Right lung (tissue), 5 donors: ENCODE data around the gene FGD4. TPM values are rescaled to one million over a fixed set of nuclear protein-coding genes. Genes with fewer than 3 reads are reported as not detected.

Source experiments
- DNase-seq, 2 donors: peaks; one replicate each; pipeline ENCODE4 v3.0.0-alpha.2; 2013
- polyA plus RNA-seq, 5 donors: library from polyadenylated mRNA; unstranded; fragments of 120-200 nt; gene quantifications; one replicate each; pipeline versions ENCODE4 v1.2.1 to v1.2.3, GENCODE V29; 2013; ENCODE audit warnings: inconsistent platforms in 1 of 5, low replicate concordance in 1 of 5; ENCODE audit not compliant: insufficient read length in 5 of 5, insufficient read depth in 1 of 5

FGD4 gene
- polyA plus RNA-seq, 5 donors: 13.6 to 25.9 (median 24.2) TPM

DNA sequence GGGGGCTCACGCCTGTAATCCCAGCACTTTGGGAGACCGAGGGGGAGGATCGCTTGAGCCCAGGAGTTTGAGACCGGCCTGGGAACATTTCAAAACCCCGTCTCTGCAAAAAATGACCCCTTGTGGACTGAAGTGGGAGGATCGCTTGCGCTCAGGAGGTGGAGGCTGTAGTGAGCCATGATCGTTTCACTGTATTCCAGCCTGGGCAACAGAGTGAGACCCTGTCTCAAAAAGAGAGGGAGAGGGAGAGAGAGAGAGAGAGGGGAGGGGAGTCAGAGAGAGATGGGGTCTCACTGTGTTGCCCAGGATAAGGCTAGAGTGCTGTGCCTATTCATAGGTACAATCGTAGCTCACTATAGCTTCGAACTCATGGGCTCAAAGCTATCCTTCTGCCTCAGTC is 2.8 kb downstream of the FGD4 start:
- no peak for DNase-seq

- DNase-seq: no peak
Observed at GRCh38 chr12:32402946-32403345, 3.6 kb downstream of the FGD4 start.

- no peak for DNase-seq
Observed at GRCh38 chr12:32407795-32408194, 8.4 kb downstream of the FGD4 start.

GRCh38 chr12:32413412-32413811 is 14.1 kb downstream of the FGD4 start:
- no peak for DNase-seq

DNA sequence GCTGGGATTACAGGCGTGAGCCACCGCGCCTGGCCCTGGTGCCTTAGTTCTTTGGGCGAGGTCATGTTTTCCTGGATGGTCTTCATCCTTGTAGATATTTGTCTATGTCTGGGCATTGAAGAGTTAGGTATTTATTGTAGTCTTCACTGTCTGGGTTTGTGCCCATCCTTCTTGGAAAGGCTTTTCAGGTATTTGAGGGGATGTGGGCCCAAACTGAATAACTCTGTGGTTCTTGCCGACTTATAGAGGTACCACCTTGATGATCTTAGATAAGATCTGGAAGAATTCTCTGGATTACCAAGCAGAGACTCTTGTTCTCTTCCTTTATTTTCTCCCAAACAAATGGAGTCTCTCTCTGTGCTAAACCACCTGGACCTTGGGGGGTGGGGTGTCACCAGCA is 18.9 kb downstream of the FGD4 start:
- DNase-seq: no peak

DNA sequence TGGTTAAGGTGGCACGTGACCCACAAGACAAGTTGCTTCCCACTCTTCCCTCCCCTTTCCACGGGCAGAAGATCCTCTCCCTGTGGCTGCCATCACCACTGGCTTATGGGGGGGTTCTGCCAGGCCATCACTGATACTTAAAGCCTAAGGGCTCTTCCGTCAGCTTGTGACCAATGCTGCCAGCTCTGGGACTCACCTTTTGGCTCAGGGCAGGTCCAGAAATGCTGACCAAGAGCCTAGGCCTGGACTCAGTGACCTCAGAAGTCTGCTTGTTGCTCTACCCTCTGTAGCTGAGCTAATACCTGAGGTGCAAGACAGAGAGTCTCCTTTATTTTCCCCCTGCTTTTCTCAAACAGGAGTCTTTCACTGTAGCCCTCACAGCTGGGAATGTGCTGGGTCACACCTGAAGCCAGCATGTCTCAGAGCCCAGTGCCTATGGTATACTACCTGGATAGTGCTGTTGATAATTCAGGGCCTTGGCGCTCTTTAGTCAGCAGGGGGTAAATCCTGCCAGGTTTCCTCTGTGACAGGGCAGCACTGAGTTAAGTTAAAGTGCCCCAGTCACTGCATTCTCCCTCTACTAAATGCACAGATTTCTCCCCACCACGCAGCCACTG is 19.7 kb downstream of the FGD4 start:
- DNase-seq: no peak

- DNase-seq: no peak
Observed at GRCh38 chr12:32419520-32419960, 20.2 kb downstream of the FGD4 start.

DNA sequence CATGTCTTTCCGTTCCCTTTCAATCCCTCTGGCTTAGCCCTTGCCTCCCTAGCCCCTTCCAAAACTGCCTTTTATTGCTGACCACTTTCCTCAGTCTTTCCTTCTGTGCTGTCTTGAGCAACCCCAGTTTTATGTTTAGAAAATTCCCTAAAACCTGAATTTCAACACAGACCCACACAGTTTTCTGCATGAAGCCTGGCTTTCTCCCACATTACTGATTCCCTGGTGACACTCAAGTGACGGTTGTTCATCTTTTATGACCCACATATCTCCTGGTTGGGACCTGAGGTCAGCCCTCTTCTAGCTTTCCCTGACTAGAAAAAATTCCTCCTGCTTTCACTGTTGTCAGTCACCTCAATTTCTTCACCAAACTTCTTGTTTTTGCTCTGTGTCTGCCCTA is 21.0 kb downstream of the FGD4 start:
- no peak for DNase-seq

- no peak for DNase-seq
Observed at GRCh38 chr12:32423559-32423958, 24.2 kb downstream of the FGD4 start.

GRCh38 chr12:32431025-32431424 is 31.7 kb downstream of the FGD4 start:
- no peak for DNase-seq

DNA sequence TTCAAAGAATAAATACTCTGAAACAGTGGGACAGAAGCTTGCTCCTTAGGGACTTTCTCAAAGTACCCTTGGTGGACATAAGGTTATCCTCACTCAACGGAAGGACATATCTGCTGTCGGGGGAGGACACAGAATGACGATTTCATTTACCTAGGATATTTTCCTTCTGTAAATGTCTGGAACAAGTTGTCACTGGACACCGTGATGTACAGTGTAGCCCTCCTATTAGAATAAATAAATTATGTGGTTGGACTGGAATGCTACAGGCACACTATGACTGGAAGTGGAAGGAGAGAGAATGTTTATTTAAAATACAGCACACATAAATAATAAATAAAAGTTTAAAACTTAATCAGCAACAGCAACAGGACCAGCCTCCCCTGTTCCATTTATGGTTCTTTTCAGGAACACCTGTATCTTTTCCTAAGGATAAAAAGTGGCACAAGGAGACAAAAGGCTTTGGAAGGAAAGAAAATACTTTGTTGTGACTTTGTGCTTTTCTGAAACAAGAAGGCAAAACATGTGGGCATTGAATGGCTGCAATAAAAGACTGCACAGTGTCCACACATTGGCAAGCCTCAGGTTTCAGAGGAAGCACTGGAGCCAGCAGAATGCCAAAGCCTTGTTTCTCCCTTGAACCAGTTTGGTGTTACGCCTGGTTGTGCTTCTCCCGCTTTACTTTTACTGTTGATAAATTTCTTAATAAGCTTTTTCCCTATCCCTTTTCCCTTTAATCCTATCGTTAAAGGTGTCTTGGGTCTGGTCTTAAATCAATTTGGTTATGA is 36.8 kb downstream of the FGD4 start:
- no peak for DNase-seq

DNA sequence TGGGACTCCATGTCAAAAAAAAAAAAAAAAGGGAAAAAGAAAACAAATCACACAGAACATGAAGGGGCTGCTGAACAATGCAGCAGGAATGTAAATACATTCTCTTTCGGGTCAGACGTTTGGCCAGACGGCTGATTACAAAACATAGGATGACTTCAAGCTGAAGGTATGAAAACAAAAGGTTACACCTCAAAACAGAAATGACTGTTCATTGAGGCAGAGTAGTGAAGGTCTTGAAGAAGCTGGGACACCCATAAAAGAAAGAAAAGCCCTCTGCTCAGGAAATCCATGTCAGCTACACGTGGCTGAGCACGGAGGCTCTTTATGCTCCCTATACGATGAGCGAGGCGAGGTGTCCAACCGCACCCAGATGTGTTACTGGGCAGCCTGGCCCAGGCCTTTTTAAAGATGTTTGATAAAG is 37.7 kb downstream of the FGD4 start:
- DNase-seq: no peak

GRCh38 chr12:32440120-32440865 is 40.9 kb downstream of the FGD4 start:
- DNase-seq: no peak

DNA sequence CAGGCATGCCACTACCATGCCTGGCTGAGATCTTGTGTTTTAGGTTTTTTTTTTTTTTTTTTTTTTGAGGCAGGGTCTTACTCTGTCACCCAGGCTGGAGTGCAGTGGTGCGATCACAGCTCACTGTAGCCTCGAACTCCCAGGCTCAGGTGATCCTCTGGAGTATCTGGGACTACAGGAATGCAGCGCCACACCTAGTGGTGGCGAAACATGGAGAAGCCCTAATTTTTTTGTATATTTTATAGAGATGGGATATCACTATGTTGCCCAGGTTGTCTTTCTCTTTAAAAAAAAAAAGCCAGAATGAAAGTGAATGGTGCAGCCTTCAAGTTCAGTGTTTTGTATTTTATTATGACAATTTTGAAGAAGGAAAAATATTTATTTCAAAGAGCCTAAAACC is 44.1 kb downstream of the FGD4 start:
- no peak for DNase-seq

- DNase-seq: no peak
Observed at GRCh38 chr12:32444895-32445294, 45.5 kb downstream of the FGD4 start.

- no peak for DNase-seq
Observed at GRCh38 chr12:32445356-32445755, 46.0 kb downstream of the FGD4 start.

DNA sequence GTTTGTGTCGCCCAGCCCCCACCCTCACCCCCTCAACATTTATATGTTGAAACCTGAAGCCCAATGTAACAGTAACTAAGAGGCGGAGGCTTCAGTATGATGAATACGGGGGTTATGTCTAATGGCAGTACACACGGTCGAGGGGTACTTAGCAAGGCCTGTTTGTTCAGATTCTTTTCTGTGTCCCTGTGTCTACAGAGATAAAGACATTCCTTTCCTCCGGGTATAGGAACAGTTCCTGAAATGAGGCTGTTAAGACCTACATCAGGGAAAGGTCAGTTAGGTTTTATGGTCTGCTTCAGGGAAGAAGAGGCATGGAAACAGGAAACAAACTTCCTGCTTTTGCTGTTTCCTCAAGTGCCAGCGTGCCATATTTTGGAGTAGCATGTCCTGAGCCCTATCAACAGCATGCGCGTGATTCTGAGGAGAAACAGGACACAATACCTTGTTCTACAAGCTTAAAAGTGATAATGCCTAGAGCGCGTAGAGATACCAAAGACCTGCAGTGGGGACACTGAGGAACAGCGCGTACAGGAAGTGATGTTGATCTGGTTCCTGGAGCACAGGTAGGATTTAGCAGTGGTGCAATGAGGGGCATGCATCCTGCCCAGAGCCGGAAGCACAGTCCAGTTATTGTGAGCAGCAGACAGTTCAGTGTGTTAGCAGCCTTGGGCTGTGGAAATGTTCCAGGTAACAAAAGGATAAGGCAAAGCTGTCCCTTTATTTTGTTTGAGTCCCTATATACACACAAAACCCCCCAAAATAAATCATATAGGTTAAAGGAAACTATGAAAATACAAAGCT is 47.2 kb downstream of the FGD4 start:
- no peak for DNase-seq

DNA sequence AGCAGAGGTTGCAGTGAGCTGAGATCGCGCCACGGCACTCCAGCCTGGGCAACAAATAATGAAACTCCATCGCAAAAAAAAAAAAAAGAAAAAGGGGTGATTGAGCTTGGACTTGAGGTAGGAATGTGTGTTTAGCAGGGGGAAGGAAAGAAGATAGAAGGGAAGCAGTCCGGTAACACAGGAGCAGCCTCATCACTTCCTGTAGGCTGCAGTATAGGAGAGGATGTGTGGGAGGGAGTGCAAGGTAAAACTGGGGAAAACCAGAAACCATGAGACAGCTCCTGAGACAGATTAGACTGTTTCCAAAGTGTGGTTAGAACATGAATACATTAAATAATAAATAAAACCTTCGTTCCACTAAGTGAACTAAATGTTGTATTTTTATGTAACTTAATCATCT is 49.2 kb downstream of the FGD4 start:
- DNase-seq: no peak

DNA sequence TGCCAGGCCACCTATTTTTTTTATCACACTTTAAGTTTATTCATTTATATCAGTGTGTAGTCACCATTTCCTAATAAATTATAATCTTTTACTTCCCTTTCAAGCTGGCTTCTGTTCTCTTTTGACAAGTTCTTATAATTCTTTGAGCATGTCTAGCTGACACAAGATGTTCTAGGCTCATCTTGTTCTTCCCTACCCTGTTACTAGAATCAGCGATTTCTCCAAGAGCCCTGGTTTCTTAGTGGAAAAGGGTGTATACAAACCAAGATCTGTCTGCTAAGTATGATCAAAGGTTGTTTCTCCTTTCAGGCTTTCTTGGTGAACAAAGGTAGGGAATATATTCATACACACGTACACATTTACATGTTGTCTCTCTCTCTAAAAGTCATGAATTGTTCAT is 51.0 kb downstream of the FGD4 start:
- no peak for DNase-seq

DNA sequence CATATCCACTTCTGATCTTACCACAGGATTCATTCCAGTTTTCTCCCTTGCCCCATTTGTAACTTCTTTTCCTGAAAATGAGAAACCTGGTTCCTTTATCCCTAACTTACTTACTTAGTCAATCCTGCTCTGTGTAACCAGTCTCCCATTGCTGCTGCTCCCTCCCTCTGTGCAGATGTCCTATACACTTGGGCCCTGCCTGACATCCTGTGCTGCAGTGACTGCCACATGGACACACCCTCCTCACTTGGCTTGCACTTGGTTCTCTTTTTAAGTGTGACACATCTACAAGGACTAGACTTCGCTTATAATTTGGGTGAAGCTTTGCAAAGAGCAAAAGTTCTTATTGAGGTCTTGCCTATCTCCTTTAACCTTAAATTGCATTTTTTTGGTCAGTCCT is 51.4 kb downstream of the FGD4 start:
- DNase-seq: no peak

GRCh38 chr12:32451816-32452215 is 52.5 kb downstream of the FGD4 start:
- no peak for DNase-seq

DNA sequence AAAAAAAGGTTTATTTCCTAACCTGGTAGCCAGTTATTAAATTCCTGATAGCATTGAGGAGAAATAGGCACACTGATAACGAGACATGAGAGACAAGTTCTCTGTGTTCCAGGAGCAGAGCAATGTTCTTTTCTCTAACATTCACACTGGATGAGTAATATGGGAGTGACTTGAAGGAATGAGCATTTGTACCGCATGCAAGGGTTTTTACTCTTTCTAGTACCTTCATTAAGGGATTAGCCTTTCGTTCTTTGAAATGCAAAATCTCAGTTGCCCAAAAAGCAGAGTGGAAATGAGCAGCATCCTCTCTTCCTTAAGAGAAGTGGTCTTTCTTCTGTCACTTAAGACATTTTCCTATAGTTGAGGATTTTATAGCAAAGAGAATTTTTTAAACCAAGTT is 54.7 kb downstream of the FGD4 start:
- no peak for DNase-seq
